Measurements from ENCODE around the gene TNS1.

TNS1 gene

GRCh38 chr2:217980036-217980435, 22.8 kb downstream of the TNS1 start:
- no peak for DNase-seq (ENCODE audit: low read depth)

- no peak for DNase-seq (ENCODE audit: low read depth)
These were observed 23.5 kb downstream of the TNS1 start for GRCh38 chr2:217979151-217979811.

DNA sequence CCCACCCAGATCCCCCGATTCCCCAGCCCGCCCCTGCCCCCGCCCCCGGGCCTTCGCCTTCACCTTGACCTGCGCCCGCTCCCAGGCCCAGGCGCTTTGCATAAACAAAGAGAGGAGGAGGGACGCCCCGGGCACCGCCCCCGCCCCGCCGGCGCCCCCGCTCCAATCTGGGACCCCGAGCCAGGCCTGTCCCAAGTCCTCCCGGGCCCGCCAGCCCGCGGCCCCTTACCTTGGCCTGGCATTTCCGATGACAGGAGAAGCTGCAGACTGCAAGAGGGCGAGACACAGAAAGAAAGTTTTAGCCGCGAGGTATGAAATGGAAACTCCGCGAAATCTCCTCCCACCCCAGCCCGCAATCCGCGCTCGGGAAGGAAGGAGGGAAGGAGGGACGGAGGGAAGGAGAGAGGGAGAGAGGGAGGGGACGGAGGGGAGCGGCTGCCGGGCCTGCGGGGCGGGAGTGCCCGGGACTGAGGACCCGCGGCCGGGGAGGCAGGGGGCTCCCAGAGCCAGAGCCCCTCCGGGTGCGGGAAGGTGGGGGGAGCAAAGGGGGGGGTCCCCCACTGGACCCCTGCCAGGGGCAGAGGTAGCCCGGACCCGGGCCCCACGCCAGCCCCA, 24.2 kb downstream of the TNS1 start:
- no peak for DNase-seq (ENCODE audit: low read depth)

GRCh38 chr2:217977840-217978535, 24.8 kb downstream of the TNS1 start:
- no peak for DNase-seq (ENCODE audit: low read depth)

- no peak for DNase-seq (ENCODE audit: low read depth)
These were observed 26.5 kb downstream of the TNS1 start for GRCh38 chr2:217976301-217976700.

DNA sequence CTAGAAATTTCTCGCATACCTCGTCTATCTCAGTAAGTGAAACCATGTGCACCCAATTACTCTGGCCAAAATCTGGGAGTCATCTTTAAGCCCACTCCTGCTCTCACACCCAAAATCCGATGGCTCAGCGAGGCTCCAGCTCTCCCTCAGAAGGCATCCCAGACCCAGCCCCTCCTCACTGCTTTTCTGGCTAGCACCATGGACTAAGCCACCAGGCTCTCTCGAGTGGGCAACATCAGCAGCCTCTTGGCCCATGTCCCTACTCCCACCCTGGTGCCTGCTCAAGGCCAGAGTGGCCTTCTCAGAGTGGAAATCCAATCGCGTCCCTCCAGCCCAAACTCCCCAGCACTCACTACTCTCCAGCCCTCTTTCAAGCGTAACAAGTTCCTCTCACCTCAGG, 27.2 kb downstream of the TNS1 start:
- DNase-seq (ENCODE audit: low read depth) = no peak

DNA sequence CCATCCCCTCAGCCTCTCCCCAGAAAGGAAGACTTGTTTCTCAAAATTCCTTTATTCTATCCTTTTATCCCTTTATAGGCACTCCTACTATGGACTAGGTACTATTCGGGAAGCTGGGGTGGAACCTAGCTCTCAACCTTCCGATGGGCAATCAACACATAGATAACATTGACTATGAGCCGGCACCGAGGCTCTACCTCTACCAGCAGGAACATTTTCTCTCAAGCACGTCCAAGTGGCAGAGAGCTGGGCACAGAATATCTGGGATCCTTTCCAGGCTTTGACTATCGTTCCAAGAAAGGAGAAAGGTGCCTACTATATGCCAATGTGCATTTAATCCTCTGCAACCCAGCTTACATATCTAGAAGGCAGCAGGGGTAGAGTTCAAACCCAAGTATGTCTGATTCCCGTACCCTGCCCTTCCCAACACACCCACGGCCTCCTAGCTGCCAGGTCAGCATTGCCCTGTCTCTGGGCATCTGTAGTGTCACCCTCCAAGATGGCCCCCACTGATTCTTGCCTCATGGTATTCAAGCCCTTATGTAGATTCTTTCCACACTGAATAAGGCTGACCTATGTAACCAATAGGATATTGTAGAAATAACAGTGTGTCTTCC, 28.3 kb downstream of the TNS1 start:
- no peak for DNase-seq (ENCODE audit: low read depth)

DNA sequence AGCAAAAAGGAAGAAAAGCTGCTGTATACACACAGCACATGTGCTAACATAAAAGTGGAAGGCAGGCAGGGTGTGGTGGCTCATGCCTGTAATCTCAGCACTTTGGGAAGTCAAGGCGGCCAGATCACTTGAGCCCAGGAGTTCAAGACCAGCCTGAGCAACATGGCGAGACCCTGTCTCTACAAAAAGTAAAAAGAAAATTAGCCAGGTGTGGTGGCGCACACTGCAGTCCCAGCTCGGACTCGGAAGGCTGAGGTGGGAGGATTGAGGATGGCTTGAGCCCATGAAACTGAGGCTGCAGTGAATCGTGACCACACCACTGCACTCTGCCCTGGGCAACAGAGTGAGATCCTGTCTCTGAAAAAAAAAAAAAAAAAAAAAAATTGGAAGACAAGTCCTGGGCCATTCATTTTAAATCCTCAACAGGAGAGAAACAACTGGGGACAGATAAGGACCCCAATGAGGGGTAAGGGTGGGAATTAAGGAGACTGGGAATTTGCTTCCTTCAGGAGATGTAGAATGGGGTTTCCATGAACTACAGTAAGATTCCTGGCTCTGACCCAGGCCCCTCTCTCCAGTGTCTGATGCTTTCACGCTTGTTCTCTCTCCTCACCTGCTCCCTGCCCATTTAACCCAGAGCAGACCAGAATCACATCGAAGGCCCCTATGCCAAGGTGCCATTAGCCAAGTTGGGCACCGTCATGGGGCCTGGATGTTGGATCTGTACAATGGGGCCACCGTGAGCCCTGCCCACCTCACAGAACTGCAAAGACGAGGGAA, 29.6 kb downstream of the TNS1 start:
- DNase-seq (ENCODE audit: low read depth) = no peak

- no peak for DNase-seq (ENCODE audit: low read depth)
These were observed 30.3 kb downstream of the TNS1 start for GRCh38 chr2:217972490-217972889.

GRCh38 chr2:217972037-217972436, 30.8 kb downstream of the TNS1 start:
- no peak for DNase-seq (ENCODE audit: low read depth)

GRCh38 chr2:217971166-217971565, 31.6 kb downstream of the TNS1 start:
- no peak for DNase-seq (ENCODE audit: low read depth)

DNA sequence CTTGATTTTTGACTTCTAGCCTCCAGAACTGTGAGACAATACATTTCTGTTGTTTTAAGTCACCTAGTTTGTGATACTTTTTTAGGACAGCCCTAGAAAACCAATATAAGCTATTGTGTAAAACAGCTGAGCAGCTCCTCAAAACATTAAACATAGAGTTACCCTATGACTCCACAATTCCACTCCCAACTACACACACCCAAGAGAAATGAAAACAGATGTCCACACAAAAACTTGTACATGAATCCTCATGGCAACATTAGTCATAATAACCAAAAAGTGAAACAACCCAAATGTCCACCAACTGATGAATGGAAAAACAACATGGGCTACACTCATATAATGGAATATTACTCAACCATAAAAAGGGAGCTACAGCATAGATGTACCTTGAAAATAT, 32.6 kb downstream of the TNS1 start:
- DNase-seq (ENCODE audit: low read depth) = no peak

- no peak for DNase-seq (ENCODE audit: low read depth)
These were observed 33.2 kb downstream of the TNS1 start for GRCh38 chr2:217969588-217969987.

GRCh38 chr2:217968023-217968422, 34.8 kb downstream of the TNS1 start:
- no peak for DNase-seq (ENCODE audit: low read depth)

GRCh38 chr2:217966423-217967070, 36.2 kb downstream of the TNS1 start:
- no peak for DNase-seq (ENCODE audit: low read depth)

DNA sequence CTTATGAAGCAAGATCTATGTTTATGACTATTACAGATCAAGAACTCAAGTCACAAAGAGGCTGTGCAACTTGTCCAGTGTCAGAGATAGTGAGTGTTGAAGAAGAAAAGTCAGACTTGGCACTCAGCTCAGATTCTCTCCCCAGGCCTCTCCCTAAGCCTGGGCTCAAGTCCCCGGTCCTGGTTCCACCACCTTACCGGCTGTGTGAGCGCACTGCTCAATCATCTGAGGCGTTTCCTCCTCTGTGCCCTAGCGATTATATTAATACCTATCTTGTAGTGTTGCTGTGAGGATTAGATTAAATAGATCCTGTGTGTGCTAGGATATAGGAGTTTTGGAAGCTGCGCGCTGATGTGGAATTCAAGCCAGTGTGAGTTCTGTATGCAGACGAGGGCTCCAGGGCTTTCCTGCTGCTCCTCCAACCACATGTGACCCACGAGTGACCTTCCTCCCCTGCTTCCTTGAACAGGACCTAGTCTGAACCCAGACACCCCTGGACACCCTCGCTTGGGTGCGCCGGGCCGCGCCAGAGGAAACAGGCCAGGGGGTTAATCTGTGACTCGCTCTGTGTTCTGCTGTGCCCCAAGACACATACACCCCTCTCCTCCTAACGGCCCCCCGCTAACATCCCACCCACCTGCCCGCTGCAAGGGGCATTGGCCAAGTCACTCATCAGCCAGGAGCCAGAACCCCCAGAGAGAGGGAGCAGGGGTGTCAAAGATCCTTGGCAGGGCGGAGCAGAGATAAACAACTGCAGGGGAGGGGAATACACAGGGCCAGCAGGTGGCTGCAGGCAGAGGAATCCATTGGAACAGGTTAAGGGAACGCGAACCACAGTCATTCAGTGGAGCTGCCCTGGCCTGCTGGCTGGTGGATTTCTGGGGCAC, 38.3 kb downstream of the TNS1 start:
- no peak for DNase-seq (ENCODE audit: low read depth)

- no peak for DNase-seq (ENCODE audit: low read depth)
These were observed 42.4 kb downstream of the TNS1 start for GRCh38 chr2:217960351-217960750.

- DNase-seq (ENCODE audit: low read depth) = no peak
These were observed 43.1 kb downstream of the TNS1 start for GRCh38 chr2:217959723-217960122.

DNA sequence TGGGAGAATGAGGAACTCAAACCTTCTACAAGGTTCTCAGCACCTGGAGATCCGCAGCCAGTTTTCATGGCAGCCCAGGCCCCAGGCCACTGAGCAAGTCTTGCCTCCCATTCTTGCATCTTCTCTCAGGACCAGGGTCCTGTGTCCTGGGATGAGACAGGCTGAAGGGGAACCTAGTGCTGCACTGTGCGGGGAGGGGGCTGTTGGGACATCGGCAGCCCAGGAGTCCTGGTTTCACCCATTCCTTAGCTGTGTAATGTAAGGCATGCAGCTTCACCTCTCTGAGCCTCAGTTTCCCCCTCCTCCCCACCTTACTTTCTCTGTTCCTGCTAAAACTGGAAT, 43.9 kb downstream of the TNS1 start:
- DNase-seq (ENCODE audit: low read depth) = no peak

DNA sequence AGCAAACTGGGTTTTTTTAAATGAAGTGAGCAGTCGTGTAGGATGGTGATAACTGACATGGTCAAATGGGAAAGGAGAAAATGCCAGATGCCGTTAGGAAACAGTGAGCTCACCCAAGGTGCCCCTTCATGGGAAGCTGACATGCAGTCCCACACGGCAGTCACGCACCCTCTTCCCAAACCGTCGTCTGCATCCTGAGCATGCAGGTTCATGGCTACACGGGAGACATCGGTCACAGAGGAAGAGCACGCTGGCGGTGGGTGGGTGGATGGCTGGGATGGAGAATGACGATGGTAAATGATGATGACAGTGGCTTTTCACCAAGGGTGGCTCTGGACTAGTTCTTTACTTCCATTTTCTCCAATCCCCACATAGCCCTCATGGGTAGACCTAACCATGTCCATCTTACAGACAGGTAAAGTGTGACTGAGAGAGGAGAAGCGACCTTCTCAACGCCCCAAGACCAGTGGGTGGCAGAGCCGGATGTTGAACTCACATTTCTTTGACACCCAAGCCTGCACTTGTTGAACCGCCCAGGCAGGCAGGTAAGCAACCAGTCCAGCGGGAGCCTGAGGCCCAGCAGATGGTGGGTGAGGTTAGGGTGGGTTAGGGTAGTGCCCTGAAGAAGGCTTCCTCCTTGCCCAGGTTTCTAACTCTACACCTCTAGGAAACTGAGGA, 44.5 kb downstream of the TNS1 start:
- no peak for DNase-seq (ENCODE audit: low read depth)

Measured in T-helper 22 cell (primary cell).